PC-3 (cell line): ENCODE data around the gene LIX1L. TPM values are rescaled to one million over a fixed set of nuclear protein-coding genes. Genes with fewer than 3 reads are reported as not detected.

ENCODE experiments used
- ATAC-seq: fragments of 200-7000 bp; cut with Tn5 transposase; 2 replicates; pipeline ENCODE4 v1.9.1; 2020; ENCODE audit warnings: mild to moderate bottlenecking, moderate library complexity
- BruUV-seq: library from RNA; stranded (reverse); fragments of 400-500 nt; replicated peaks from 2 replicates; lab custom pipeline; 2021; lab: Mats Ljungman, UMichigan
- CTCF ChIA-PET: fragments of 300-600 bp; sonication (Branson Sonifier 250); formaldehyde crosslinking; loops from one replicate; lab custom pipeline; 2022; ENCODE audit warnings: antibody characterized with exemption; lab: Charles Lee
- POLR2A ChIA-PET: fragments of 300-600 bp; sonication (Branson Sonifier 250); formaldehyde crosslinking; loops from one replicate; lab custom pipeline; 2022; ENCODE audit warnings: antibody characterized with exemption; ENCODE audit not compliant: unreplicated experiment; lab: Charles Lee
- DNase-seq: peaks from one replicate; pipeline ENCODE4 v3.0.0-alpha.2; 2015
- H2AFZ ChIP-seq: fragments of 300-600 bp; sonication (generic); 2 replicates; pipeline ENCODE4 v1.6.0; 2016; ENCODE audit warnings: antibody characterized with exemption, low read length
- H3F3A ChIP-seq: fragments of 300-600 bp; sonication (generic); one replicate; pipeline ENCODE4 v1.6.0; 2017; ENCODE audit warnings: antibody characterized with exemption, low read length, control low read depth, mild to moderate bottlenecking; ENCODE audit not compliant: unreplicated experiment
- H3K27ac ChIP-seq: fragments of 300-600 bp; sonication (generic); 2 replicates; pipeline ENCODE4 v1.5.1; 2016; ENCODE audit warnings: mild to moderate bottlenecking, low read length
- H3K27me3 ChIP-seq: fragments of 300-600 bp; sonication (generic); 2 replicates; pipeline ENCODE4 v1.6.1; 2016; ENCODE audit warnings: low read length, mixed read lengths
- H3K36me3 ChIP-seq: fragments of 300-600 bp; sonication (generic); 2 replicates; pipeline ENCODE4 v1.6.1; 2016; ENCODE audit warnings: low read depth, mixed run types, low read length, mixed read lengths
- H3K4me1 ChIP-seq: fragments of 300-600 bp; sonication (generic); 2 replicates; pipeline ENCODE4 v1.5.1; 2016; ENCODE audit warnings: low read length; ENCODE audit not compliant: insufficient read depth
- H3K4me2 ChIP-seq: fragments of 300-600 bp; sonication (generic); 2 replicates; pipeline ENCODE4 v1.6.0; 2016; ENCODE audit warnings: low read length
- H3K4me3 ChIP-seq: fragments of 300-600 bp; sonication (generic); 2 replicates; pipeline ENCODE4 v1.5.1; 2016; ENCODE audit warnings: mild to moderate bottlenecking, low read length, mixed read lengths
- H3K79me2 ChIP-seq: fragments of 300-600 bp; sonication (generic); 2 replicates; pipeline ENCODE4 v1.6.1; 2017; ENCODE audit warnings: low read length, mixed read lengths
- H3K9ac ChIP-seq: fragments of 300-600 bp; sonication (generic); 2 replicates; pipeline ENCODE4 v1.6.0; 2016; ENCODE audit warnings: mild to moderate bottlenecking, low read length
- H3K9me2 ChIP-seq: fragments of 300-600 bp; sonication (generic); replicated peaks from 2 replicates; pipeline ENCODE4 v1.6.1; 2016; ENCODE audit warnings: mixed run types, low read length, mixed read lengths
- H3K9me3 ChIP-seq: fragments of 300-600 bp; sonication (generic); 2 replicates; pipeline ENCODE4 v1.6.1; 2016; ENCODE audit warnings: low read length, mixed read lengths
- H4K20me1 ChIP-seq: fragments of 300-600 bp; sonication (generic); 2 replicates; pipeline ENCODE4 v1.6.1; 2016; ENCODE audit warnings: low read length, mixed read lengths
- EZH2 ChIP-seq: fragments of 300-600 bp; sonication (generic); IDR thresholded peaks from one replicate; pipeline ENCODE4 v1.6.1; 2017; ENCODE audit warnings: antibody characterized with exemption, mild to moderate bottlenecking, low read length; ENCODE audit not compliant: unreplicated experiment
- EZH2phosphoT487 ChIP-seq: fragments of 300-600 bp; sonication (generic); IDR thresholded peaks from 2 replicates; pipeline ENCODE4 v1.6.1; 2018; ENCODE audit warnings: mild to moderate bottlenecking, antibody characterized with exemption, low read length, borderline replicate concordance
- intact Hi-C: fragments of 100-400 bp; cut with micrococcal nuclease; formaldehyde crosslinking; loops from 2 replicates; pipeline ENCODE4 v1.9.0; 2023
- total RNA-seq: library from RNA; depleted of rRNA; stranded (reverse); fragments of >200 nt; gene quantifications from 2 replicates; pipeline ENCODE4 v1.2.3, GENCODE V29; 2014
- TF ChIP-seq, protein P1 (sequence below): fragments of 300-600 bp; sonication (generic); conservative IDR thresholded peaks from 2 replicates; pipeline ENCODE4 v1.5.1; 2017; ENCODE audit warnings: antibody characterized with exemption, low read depth, mild to moderate bottlenecking, low read length

The LIX1L gene
- total RNA-seq, 1 experiment from 2014 or later: 12.5 TPM

DNA sequence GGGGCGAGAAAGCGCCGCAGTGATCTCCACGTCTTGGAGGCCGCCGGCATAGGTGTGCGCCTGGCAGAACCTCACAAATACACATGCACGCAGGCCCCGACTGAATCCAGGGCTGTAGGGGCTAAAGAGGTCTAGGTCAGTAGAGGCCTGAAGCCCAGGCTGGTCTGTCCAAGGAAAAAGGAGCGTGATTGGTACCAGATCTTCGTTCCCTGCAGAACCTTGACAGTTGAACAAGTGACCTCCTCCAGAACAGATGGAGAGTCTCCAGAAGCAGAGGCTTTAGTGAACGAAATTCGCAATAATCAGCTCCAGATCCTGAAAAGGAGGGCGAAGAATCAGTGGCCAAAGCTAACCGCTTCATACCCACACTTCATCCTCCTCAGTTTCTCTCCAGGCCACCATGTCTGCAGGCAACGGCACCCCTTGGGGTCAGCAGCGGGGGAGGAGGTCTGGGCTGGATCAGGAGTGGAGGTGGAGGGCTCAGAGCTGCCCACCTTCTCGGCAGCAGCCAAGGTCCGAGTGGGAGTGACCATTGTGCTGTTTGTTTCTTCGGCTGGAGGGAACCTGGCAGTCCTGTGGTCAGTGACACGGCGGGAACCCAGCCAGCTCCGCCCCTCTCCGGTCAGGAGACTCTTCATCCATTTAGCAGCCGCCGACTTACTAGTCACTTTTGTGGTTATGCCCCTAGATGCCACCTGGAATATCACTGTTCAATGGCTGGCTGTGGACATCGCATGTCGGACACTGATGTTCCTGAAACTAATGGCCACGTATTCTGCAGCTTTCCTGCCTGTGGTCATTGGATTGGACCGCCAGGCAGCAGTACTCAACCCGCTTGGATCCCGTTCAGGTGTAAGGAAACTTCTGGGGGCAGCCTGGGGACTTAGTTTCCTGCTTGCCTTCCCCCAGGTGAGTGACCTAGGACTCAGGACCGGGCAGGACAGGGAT lies 38.6 kb downstream of the LIX1L start:
- POLR2A ChIA-PET: interaction anchor here (0.5 to 1.0 kb wide), 6 partner anchors 27 to 90 kb away, joined by 3 to 7 read pairs (median 4); partner anchors contain the start of gene NUDT17
- TF ChIP-seq EZH2: no peak
- TF ChIP-seq, protein P1, sequence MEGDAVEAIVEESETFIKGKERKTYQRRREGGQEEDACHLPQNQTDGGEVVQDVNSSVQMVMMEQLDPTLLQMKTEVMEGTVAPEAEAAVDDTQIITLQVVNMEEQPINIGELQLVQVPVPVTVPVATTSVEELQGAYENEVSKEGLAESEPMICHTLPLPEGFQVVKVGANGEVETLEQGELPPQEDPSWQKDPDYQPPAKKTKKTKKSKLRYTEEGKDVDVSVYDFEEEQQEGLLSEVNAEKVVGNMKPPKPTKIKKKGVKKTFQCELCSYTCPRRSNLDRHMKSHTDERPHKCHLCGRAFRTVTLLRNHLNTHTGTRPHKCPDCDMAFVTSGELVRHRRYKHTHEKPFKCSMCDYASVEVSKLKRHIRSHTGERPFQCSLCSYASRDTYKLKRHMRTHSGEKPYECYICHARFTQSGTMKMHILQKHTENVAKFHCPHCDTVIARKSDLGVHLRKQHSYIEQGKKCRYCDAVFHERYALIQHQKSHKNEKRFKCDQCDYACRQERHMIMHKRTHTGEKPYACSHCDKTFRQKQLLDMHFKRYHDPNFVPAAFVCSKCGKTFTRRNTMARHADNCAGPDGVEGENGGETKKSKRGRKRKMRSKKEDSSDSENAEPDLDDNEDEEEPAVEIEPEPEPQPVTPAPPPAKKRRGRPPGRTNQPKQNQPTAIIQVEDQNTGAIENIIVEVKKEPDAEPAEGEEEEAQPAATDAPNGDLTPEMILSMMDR: no peak
- no peak for TF ChIP-seq EZH2phosphoT487
- Histone ChIP-seq H3K4me1 (peaks cover 24% of the 10 kb centered on the region), H3K9ac (peak overlapping the region; percentile 81), H3K4me2 (peak overlapping the region; percentile 99), H3K36me3 (peaks cover 8% of the 10 kb centered on the region), H2AFZ (peak overlapping the region; percentile 77), H3K79me2 (peaks cover 15% of the 10 kb centered on the region), H3F3A (peaks cover 18% of the 10 kb centered on the region), H3K9me3 (no peaks in the 10 kb centered on the region), H3K27ac (peak overlapping the region; percentile 72), H3K9me2 (no peaks in the 10 kb centered on the region), H4K20me1 (no peaks in the 10 kb centered on the region), H3K27me3 (no peaks in the 10 kb centered on the region), H3K4me3 (peak overlapping the region; percentile 81)
- intact Hi-C loops: loop anchor here (1.0 to 5.0 kb wide), 4 partner anchors 8 to 60 kb away; partner anchors contain the start of genes LIX1L, PIAS3 and RBM8A
- ATAC-seq (peak; percentile 82), DNase-seq (peak; percentile 82)
- TSS peak; percentile 73 for BruUV-seq
- CTCF ChIA-PET: interaction anchor here (0.6 to 1.4 kb wide), 2 partner anchors 27 to 43 kb away, joined by 3 to 6 read pairs; no protein-coding TSS in a partner anchor

DNA sequence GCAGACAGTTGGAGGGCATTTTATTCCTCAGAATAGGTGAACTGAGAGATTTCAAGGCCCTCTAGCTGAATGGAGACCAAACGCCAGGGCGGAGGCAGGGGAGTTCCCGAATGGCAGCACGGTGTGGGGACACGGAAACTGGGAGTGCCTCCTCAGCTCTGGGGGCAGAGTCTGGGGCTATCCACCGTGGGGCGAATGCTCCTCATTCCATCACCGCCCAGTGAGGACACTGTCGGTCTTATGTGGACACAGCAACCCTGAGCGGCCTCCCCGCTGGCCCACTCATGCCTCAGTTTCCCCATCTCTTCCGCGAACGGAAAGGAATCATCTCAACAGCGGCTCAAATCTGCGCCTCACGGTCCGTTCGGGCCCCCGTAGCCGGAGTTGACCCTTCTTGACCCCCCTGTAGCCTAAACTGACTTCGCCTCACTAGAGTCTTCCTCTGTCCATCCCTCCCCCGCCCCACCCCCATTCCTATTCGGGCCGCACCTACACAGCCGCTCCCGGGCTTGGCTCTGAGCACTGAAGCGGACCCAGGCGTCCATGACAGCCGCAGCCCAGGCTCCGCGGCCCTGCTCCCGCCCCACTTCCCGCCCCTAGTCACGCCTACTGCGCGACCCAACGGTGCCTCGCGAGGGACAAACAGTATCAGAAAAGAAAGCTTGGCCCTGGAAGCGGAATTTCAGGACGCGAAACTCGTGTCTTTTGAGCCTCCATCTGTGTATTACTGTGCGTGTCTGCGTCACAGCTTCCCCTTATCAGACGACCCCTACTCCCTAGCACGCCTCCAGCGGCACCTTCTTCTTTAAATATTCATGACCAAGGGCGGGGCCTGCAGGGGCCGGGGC lies 39.4 kb downstream of the LIX1L start, which contains the start of gene PEX11B:
PEX11B (minus strand) TSS at position 574 of the 848 bp plus-strand sequence; CDS start at position 545, 29 bp downstream.
- ATAC-seq: peak; percentile 79

More for the DNA sequence above, 39.4 kb downstream of the LIX1L start, which contains the start of gene PEX11B:
- H4K20me1 ChIP-seq: no peaks in the 10 kb centered on the region
- BruUV-seq: TSS peak; percentile 27
- no peaks in the 10 kb centered on the region for H3K9me3 ChIP-seq
- peak; percentile 86 for DNase-seq
- peak within 1 kb of the TSS; percentile 99 for H3K4me2 ChIP-seq
- intact Hi-C loops: loop anchor here (2.0 to 5.0 kb wide), 2 partner anchors 39 to 60 kb away; partner anchors contain the start of genes LIX1L and PIAS3
- TF ChIP-seq EZH2phosphoT487 (no peak), EZH2 (no peak)
- TF ChIP-seq, protein P1: no peak
- CTCF ChIA-PET: interaction anchor here (0.6 to 1.4 kb wide), 2 partner anchors 26 to 44 kb away, joined by 3 to 6 read pairs; no protein-coding TSS in a partner anchor
- H3K4me1 ChIP-seq: peaks cover 24% of the 10 kb centered on the region
- POLR2A ChIA-PET: interaction anchor here (0.5 to 1.0 kb wide), 3 partner anchors 27 to 91 kb away, joined by 3 to 6 read pairs (median 4); no protein-coding TSS in a partner anchor
- peak within 1 kb of the TSS; percentile 72 for H3K27ac ChIP-seq
- H3K79me2 ChIP-seq: peaks cover 15% of the 10 kb centered on the region
- H2AFZ ChIP-seq: peak within 1 kb of the TSS; percentile 77
- no peaks in the 10 kb centered on the region for H3K27me3 ChIP-seq
- H3K4me3 ChIP-seq: peak within 1 kb of the TSS; percentile 81
- peak within 1 kb of the TSS; percentile 81 for H3K9ac ChIP-seq
- peaks cover 7% of the 10 kb centered on the region for H3K36me3 ChIP-seq
- H3F3A ChIP-seq: peaks cover 18% of the 10 kb centered on the region
- H3K9me2 ChIP-seq: no peaks in the 10 kb centered on the region
